ENCODE measurements around the gene PBX2.
"Not testable (repeated sequence)": the region's sequence is repeated elsewhere in the genome, so short reads cannot be mapped to it uniquely, and the experiment has no call there.

The PBX2 gene

GRCh38 chr6:32186151-32186840 lies 3.7 kb downstream of the PBX2 start:
- DNase-seq (ENCODE audit: low spot score) = not testable (repeated sequence)

- peak; percentile 81 for DNase-seq (ENCODE audit: low spot score)
Measured at GRCh38 chr6:32185681-32186131, 4.3 kb downstream of the PBX2 start.

- DNase-seq (ENCODE audit: low spot score) = no peak
Measured at GRCh38 chr6:32184084-32184640, 5.8 kb downstream of the PBX2 start, which contains the start of gene AGER. TSS of gene AGER (minus strand) at chr6:32184253. CDS start at chr6:32184222, 31 bp downstream.

- DNase-seq (ENCODE audit: low spot score) = no peak
Measured at GRCh38 chr6:32183483-32184083, 6.4 kb downstream of the PBX2 start.

GRCh38 chr6:32183030-32183429 lies 7.0 kb downstream of the PBX2 start:
- DNase-seq (ENCODE audit: low spot score) = no peak

GRCh38 chr6:32182555-32182981 lies 7.4 kb downstream of the PBX2 start:
- no peak for DNase-seq (ENCODE audit: low spot score)

- DNase-seq (ENCODE audit: low spot score) = no peak
Measured at GRCh38 chr6:32181915-32182529, 8.0 kb downstream of the PBX2 start.

GRCh38 chr6:32181148-32181702 lies 8.8 kb downstream of the PBX2 start:
- no peak for DNase-seq (ENCODE audit: low spot score)

GRCh38 chr6:32179766-32180405 lies 10.1 kb downstream of the PBX2 start:
- no peak for DNase-seq (ENCODE audit: low spot score)

- DNase-seq (ENCODE audit: low spot score) = no peak
Measured at GRCh38 chr6:32178547-32179440, 11.2 kb downstream of the PBX2 start.

- DNase-seq (ENCODE audit: low spot score) = peak; percentile 96
Measured at GRCh38 chr6:32177788-32178546, 12.0 kb downstream of the PBX2 start, which contains the start of gene RNF5. TSS of gene RNF5 (plus strand) at chr6:32178405. CDS start at chr6:32178512, 107 bp downstream.

- no peak for DNase-seq (ENCODE audit: low spot score)
Measured at GRCh38 chr6:32177183-32177787, 12.7 kb downstream of the PBX2 start.

GRCh38 chr6:32176476-32177182 lies 13.4 kb downstream of the PBX2 start:
- DNase-seq (ENCODE audit: low spot score) = peak; percentile 46

- DNase-seq (ENCODE audit: low spot score) = peak; percentile 94
Measured at GRCh38 chr6:32175711-32176475, 14.1 kb downstream of the PBX2 start, which contains the start of gene AGPAT1. TSS of gene AGPAT1 (minus strand) at chr6:32176084. CDS start at chr6:32171496, 4,588 bp downstream.

- no peak for DNase-seq (ENCODE audit: low spot score)
Measured at GRCh38 chr6:32175322-32175710, 14.7 kb downstream of the PBX2 start.

GRCh38 chr6:32174416-32174815 lies 15.6 kb downstream of the PBX2 start:
- DNase-seq (ENCODE audit: low spot score) = no peak

GRCh38 chr6:32173051-32173727 lies 16.8 kb downstream of the PBX2 start:
- DNase-seq (ENCODE audit: low spot score) = no peak

GRCh38 chr6:32171234-32171633 lies 18.8 kb downstream of the PBX2 start:
- DNase-seq (ENCODE audit: low spot score) = no peak
